ENCODE data around the gene PROSER2.

- TF ChIP-seq POLR2A (IDR thresholded peaks at IDR 0.05) (no peak), EP300 (IDR thresholded peaks at IDR 0.05) (no peak)
- TF ChIP-seq, protein P1, sequence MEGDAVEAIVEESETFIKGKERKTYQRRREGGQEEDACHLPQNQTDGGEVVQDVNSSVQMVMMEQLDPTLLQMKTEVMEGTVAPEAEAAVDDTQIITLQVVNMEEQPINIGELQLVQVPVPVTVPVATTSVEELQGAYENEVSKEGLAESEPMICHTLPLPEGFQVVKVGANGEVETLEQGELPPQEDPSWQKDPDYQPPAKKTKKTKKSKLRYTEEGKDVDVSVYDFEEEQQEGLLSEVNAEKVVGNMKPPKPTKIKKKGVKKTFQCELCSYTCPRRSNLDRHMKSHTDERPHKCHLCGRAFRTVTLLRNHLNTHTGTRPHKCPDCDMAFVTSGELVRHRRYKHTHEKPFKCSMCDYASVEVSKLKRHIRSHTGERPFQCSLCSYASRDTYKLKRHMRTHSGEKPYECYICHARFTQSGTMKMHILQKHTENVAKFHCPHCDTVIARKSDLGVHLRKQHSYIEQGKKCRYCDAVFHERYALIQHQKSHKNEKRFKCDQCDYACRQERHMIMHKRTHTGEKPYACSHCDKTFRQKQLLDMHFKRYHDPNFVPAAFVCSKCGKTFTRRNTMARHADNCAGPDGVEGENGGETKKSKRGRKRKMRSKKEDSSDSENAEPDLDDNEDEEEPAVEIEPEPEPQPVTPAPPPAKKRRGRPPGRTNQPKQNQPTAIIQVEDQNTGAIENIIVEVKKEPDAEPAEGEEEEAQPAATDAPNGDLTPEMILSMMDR (IDR thresholded peaks at IDR 0.05) = no peak
Measured at GRCh38 chr10:11825796-11826414, 2.7 kb downstream of the PROSER2 start.

Measured in ovary (tissue), 3 donors.